Upper lobe of right lung (tissue), 1 donor: Measurements from ENCODE around the gene SCGB3A2. TPM values are rescaled to one million over a fixed set of nuclear protein-coding genes. Genes with fewer than 3 reads are reported as not detected.

ENCODE experiments used
- ATAC-seq: fragments of 200-7000 bp; cut with Tn5 transposase; one replicate; pipeline ENCODE4 v1.9.1; 2020; ENCODE audit warnings: mild to moderate bottlenecking, moderate library complexity
- DNase-seq: peaks from one replicate; pipeline ENCODE4 v3.0.0-alpha.2; 2020
- H3K27ac ChIP-seq: fragments of 200-600 bp; one replicate; pipeline ENCODE4 v1.8.0; 2022
- H3K27me3 ChIP-seq: fragments of 200-600 bp; one replicate; pipeline ENCODE4 v1.8.0; 2022; ENCODE audit warnings: mild to moderate bottlenecking
- H3K36me3 ChIP-seq: fragments of 200-600 bp; one replicate; pipeline ENCODE4 v1.8.0; 2022
- H3K4me1 ChIP-seq: fragments of 200-600 bp; one replicate; pipeline ENCODE4 v1.8.0; 2022
- H3K4me3 ChIP-seq: fragments of 200-600 bp; one replicate; pipeline ENCODE4 v1.8.0; 2022; ENCODE audit warnings: mild to moderate bottlenecking
- H3K9me3 ChIP-seq: fragments of 200-600 bp; one replicate; pipeline ENCODE4 v1.8.0; 2022
- intact Hi-C: fragments of 100-400 bp; cut with DNase I; formaldehyde crosslinking; loops from one replicate; pipeline ENCODE4 v1.11.0; 2022
- total RNA-seq: library from RNA; stranded (reverse); fragmentation: NEBNext Ultra II Directional; extraction: Animal tissue kit (Norgen Biotek cat#: 25700); gene quantifications from one replicate; pipeline ENCODE4 v1.2.1, GENCODE V29; 2021
- TF ChIP-seq, protein P1 (sequence below): fragments of 200-600 bp; IDR thresholded peaks from one replicate; pipeline ENCODE4 v1.8.0; 2022; ENCODE audit warnings: antibody characterized with exemption
- donor health status: DM: no; HTN: yes; CAD: no; lungs with severe emphysema.

Gene SCGB3A2
- total RNA-seq, 1 donor from 2014 or later, result 186 TPM

- H3K27me3 ChIP-seq, result no peaks in the 10 kb centered on the region
- H3K4me1 ChIP-seq, result no peaks in the 10 kb centered on the region
- TF ChIP-seq, protein P1, sequence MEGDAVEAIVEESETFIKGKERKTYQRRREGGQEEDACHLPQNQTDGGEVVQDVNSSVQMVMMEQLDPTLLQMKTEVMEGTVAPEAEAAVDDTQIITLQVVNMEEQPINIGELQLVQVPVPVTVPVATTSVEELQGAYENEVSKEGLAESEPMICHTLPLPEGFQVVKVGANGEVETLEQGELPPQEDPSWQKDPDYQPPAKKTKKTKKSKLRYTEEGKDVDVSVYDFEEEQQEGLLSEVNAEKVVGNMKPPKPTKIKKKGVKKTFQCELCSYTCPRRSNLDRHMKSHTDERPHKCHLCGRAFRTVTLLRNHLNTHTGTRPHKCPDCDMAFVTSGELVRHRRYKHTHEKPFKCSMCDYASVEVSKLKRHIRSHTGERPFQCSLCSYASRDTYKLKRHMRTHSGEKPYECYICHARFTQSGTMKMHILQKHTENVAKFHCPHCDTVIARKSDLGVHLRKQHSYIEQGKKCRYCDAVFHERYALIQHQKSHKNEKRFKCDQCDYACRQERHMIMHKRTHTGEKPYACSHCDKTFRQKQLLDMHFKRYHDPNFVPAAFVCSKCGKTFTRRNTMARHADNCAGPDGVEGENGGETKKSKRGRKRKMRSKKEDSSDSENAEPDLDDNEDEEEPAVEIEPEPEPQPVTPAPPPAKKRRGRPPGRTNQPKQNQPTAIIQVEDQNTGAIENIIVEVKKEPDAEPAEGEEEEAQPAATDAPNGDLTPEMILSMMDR, result no peak
- no peak for ATAC-seq
- no peaks in the 10 kb centered on the region for H3K9me3 ChIP-seq
- H3K36me3 ChIP-seq, result no peaks in the 10 kb centered on the region
- no peak overlapping the region for H3K27ac ChIP-seq
- no peak overlapping the region for H3K4me3 ChIP-seq
- intact Hi-C loops, result no loop called here
- DNase-seq, result no peak
Measured at GRCh38 chr5:147876141-147876540, 2.4 kb upstream of the SCGB3A2 start.

- ATAC-seq (no peak), DNase-seq (no peak)
- Histone ChIP-seq H3K27ac (no peak overlapping the region), H3K27me3 (no peaks in the 10 kb centered on the region), H3K4me1 (no peaks in the 10 kb centered on the region), H3K4me3 (no peak overlapping the region), H3K36me3 (no peaks in the 10 kb centered on the region), H3K9me3 (no peaks in the 10 kb centered on the region)
- intact Hi-C loops, result no loop called here
- TF ChIP-seq, protein P1, result no peak
Measured at GRCh38 chr5:147876626-147877025, 1.9 kb upstream of the SCGB3A2 start.

DNA sequence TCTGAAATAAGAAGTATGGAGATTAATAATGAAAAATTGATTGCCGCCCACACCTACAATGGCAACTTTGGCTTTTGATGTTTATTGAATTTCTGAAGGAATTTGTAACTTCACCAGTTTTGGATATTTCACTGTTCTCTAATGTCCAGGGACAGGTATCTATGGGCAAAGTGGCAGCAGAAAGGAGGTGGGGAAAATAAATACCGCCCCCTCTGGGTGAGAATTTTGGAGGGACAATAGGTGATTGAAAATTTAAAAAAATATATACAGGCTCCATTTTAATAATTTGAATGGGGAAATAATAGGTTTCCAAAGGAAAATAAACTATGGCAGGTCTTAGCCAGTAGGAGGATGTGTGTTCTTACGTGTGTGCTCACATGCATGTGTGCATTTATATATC lies 1.3 kb downstream of the SCGB3A2 start:
- TF ChIP-seq, protein P1, result no peak
- Histone ChIP-seq H3K4me3 (peak overlapping the region; percentile 21), H3K4me1 (no peaks in the 10 kb centered on the region), H3K9me3 (no peaks in the 10 kb centered on the region), H3K36me3 (no peaks in the 10 kb centered on the region), H3K27me3 (no peaks in the 10 kb centered on the region), H3K27ac (no peak overlapping the region)
- no peak for ATAC-seq
- intact Hi-C loops, result no loop called here
- no peak for DNase-seq

- no peak for ATAC-seq
- Histone ChIP-seq H3K4me1 (no peaks in the 10 kb centered on the region), H3K36me3 (no peaks in the 10 kb centered on the region), H3K4me3 (no peak overlapping the region), H3K9me3 (no peaks in the 10 kb centered on the region), H3K27me3 (no peaks in the 10 kb centered on the region), H3K27ac (no peak overlapping the region)
- no peak for DNase-seq
- intact Hi-C loops, result no loop called here
- TF ChIP-seq, protein P1, result no peak
Measured at GRCh38 chr5:147880487-147880886, 2.0 kb downstream of the SCGB3A2 start.

DNA sequence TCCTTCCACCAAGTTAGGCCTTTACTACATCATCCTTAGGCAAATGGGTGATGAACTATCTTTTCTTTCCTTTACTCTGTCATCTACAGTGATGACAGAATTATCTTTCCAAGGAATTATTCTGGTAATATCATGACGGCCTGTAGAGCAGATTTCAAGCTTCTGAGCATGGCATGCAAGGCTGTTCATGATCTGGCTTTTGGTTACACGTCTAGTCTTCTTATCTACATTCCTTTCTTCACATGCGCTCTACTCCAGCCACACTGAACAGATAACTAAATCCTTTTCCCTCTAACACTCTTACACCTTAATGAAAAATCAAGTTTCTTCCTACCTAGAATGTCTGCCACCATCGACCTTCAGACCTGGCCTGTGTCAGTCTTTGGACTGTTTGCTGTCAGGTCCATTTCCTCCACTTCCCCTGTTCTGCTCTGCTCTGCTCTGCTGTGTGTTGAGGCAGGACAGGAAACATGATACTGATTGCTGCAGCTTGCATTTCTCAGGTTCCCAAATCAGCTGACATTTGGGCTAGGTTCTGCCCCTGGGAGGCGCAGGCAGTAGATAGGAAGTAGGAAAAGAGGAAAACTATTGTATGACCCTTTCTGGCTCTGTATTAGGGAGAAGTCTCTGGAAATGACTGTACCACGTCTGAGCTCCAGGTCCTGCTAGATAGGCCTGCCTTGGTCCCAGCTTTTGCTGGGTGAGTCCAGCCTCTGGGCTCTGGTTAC lies 4.2 kb downstream of the SCGB3A2 start:
- Histone ChIP-seq H3K4me1 (no peaks in the 10 kb centered on the region), H3K4me3 (no peak overlapping the region), H3K27me3 (no peaks in the 10 kb centered on the region), H3K9me3 (no peaks in the 10 kb centered on the region), H3K27ac (no peak overlapping the region), H3K36me3 (no peaks in the 10 kb centered on the region)
- DNase-seq (no peak), ATAC-seq (peak; percentile 20)
- intact Hi-C loops, result no loop called here
- TF ChIP-seq, protein P1, result no peak
